ENCODE results near the gene CEP85L. TPM values are rescaled to one million over a fixed set of nuclear protein-coding genes. Genes with fewer than 3 reads are reported as not detected.

CEP85L gene
- total RNA-seq, 1 donor from 2014 or later = 3.3 TPM

DNA sequence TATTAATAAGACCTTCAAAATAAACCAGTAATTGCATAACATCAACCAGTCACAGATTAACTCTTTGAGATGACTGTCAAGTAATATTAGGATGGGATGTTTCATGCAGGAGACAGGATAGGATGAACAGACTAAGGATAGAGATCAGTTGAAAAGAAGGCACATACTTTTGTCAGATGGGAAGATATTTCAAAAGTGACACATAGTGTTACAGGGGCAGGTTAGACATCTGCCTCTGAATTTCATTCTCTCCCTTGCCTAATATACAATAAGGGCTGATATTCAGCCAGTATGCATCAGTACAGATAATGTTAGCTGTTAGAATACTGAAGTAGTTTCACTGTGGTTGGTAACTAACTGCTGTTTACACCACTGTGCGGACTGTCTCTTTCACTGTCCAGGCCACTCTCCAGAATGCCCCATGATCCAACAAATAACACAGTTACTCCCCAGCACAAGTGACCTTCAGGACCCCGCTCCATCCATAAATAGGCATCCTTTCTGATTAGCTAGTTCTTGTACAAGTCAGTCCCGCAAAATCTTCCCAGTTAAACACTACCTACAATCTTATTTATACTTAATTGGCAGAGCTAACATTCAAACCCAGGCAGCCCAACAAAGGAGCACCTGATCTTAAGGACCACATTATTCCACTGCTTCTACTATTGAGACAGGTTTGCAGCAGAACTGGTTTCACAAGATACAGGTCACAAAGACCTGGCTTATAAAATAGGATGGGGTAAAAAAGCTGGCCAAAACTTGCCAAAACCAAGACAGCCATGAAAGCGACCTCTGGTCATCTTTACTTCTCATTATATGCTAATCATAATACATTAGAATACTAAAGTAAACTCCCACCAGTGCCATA lies 125.2 kb downstream of the CEP85L start:
- H3K36me3 ChIP-seq (ENCODE audit: control insufficient read depth, insufficient read depth, low read length) = no peaks in the 10 kb centered on the region
- DNase-seq (ENCODE audit: low read depth) = no peak
- H3K27me3 ChIP-seq (ENCODE audit: control insufficient read depth, insufficient read depth, low read length) = no peaks in the 10 kb centered on the region
- H3K4me3 ChIP-seq (ENCODE audit: low read depth, low read length) = no peak overlapping the region
- TF ChIP-seq CTCF (IDR thresholded peaks at IDR 0.05; ENCODE audit: insufficient read depth, low read length, poor library complexity, severe bottlenecking) = no peak

- Histone ChIP-seq H3K27me3 (ENCODE audit: control insufficient read depth, insufficient read depth, low read length) (no peaks in the 10 kb centered on the region), H3K36me3 (ENCODE audit: control insufficient read depth, insufficient read depth, low read length) (no peaks in the 10 kb centered on the region), H3K4me3 (ENCODE audit: low read depth, low read length) (no peak overlapping the region)
- DNase-seq (ENCODE audit: low read depth) = no peak
- no peak for TF ChIP-seq CTCF (IDR thresholded peaks at IDR 0.05; ENCODE audit: insufficient read depth, low read length, poor library complexity, severe bottlenecking)
Observed at GRCh38 chr6:118524686-118525085, 126.7 kb downstream of the CEP85L start.

GRCh38 chr6:118523216-118523615 lies 128.2 kb downstream of the CEP85L start:
- no peak overlapping the region for H3K4me3 ChIP-seq (ENCODE audit: low read depth, low read length)
- no peak for DNase-seq (ENCODE audit: low read depth)
- H3K27me3 ChIP-seq (ENCODE audit: control insufficient read depth, insufficient read depth, low read length) = no peaks in the 10 kb centered on the region
- no peaks in the 10 kb centered on the region for H3K36me3 ChIP-seq (ENCODE audit: control insufficient read depth, insufficient read depth, low read length)
- TF ChIP-seq CTCF (IDR thresholded peaks at IDR 0.05; ENCODE audit: insufficient read depth, low read length, poor library complexity, severe bottlenecking) = no peak

- Histone ChIP-seq H3K27me3 (ENCODE audit: control insufficient read depth, insufficient read depth, low read length) (no peaks in the 10 kb centered on the region), H3K36me3 (ENCODE audit: control insufficient read depth, insufficient read depth, low read length) (no peaks in the 10 kb centered on the region), H3K4me3 (ENCODE audit: low read depth, low read length) (no peak overlapping the region)
- no peak for DNase-seq (ENCODE audit: low read depth)
- TF ChIP-seq CTCF (IDR thresholded peaks at IDR 0.05; ENCODE audit: insufficient read depth, low read length, poor library complexity, severe bottlenecking) = no peak
Observed at GRCh38 chr6:118522422-118522821, 129.0 kb downstream of the CEP85L start.

GRCh38 chr6:118514689-118515088 lies 136.7 kb downstream of the CEP85L start:
- DNase-seq (ENCODE audit: low read depth) = no peak
- H3K36me3 ChIP-seq (ENCODE audit: control insufficient read depth, insufficient read depth, low read length) = no peaks in the 10 kb centered on the region

More at GRCh38 chr6:118514689-118515088, 136.7 kb downstream of the CEP85L start:
- no peak for TF ChIP-seq CTCF (IDR thresholded peaks at IDR 0.05; ENCODE audit: insufficient read depth, low read length, poor library complexity, severe bottlenecking)
- Histone ChIP-seq H3K27me3 (ENCODE audit: control insufficient read depth, insufficient read depth, low read length) (no peaks in the 10 kb centered on the region), H3K4me3 (ENCODE audit: low read depth, low read length) (no peak overlapping the region)

Data from kidney epithelial cell (primary cell).